Thoracic aorta endothelial cell (primary cell): Measurements from ENCODE around the gene SSB. TPM values are rescaled to one million over a fixed set of nuclear protein-coding genes. Genes with fewer than 3 reads are reported as not detected.

ENCODE experiments used
- total RNA-seq: library from RNA; depleted of rRNA; stranded (reverse); fragments of >200 nt; gene quantifications from 2 replicates; pipeline ENCODE4 v1.2.3, GENCODE V29; 2012

SSB gene
- total RNA-seq = 171 and 181 TPM in 2 replicates

GRCh38 chr2:169798718-169799592 lies at the start of gene SSB:
SSB (plus strand) TSS chr2:169798871; CDS start chr2:169800961, 2,090 bp downstream.

DNA sequence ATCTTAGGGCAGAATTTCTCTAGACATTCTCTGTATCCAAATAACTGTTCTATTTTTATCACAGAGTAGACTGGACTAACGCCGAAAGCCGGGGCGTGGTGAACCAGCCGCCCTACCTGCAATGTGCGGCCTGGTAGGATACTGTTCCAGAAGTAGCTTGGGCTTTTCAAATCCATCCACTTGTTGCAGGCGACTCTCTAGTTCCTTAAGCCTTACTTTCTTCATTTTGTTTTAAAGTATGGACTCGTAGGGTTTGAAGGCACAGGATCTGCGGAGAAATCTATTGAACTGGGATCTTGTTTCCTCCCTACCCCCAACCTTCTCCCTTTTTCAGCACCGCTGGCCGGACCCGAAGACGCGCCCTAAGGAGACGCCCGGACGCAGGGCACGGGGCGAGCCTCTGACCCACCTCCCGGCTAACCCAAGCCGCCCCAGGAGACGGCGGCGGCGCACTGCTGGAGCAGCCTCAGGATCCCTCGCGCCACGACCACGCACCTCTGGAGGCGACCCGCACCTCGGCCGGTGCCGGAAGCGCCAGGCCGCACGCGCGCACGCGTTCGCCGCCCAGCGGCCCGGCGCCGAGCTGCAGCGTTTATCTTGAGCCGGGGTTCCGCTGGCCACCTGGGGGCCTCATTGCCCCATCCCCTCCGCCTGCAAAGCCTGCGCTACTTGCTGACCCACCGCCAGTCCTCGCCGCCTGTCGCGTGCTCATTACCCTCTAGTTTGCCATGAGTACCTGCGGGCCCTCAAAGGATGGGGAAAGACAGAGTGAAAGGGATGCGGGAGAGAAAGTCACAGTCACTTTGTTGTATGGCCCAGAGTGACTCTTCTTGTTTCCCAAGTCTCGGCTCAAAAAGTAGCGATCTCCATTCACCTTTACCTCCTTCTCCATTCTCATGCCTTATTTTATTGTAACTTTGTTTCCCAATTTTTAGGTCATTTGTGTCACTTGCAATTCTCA lies 26.0 kb downstream of the SSB start, which contains the start of gene METTL5:
METTL5 (minus strand) TSS at position 533 of the 961 bp plus-strand sequence; CDS start at position 225, 308 bp downstream.

GRCh38 chr2:169827272-169828140 lies 28.8 kb downstream of the SSB start, which contains the start of gene UBR3:
UBR3 (plus strand) TSS chr2:169827454; CDS start chr2:169827508, 54 bp downstream.

Other genes starting within 250 kb of the SSB start
- 31.9 and 43.7 TPM in 2 replicates for gene FASTKD1, start 225.0 kb upstream of the SSB start, total RNA-seq
- 36.6 and 39.6 TPM in 2 replicates for gene PPIG, start 214.5 kb upstream of the SSB start, total RNA-seq
- gene CFAP210, start 104.5 kb upstream of the SSB start, total RNA-seq = not detected in 2 replicates
- gene PHOSPHO2, start 104.4 kb upstream of the SSB start, total RNA-seq = 1.9 and 3.7 TPM in 2 replicates
- gene KLHL23, start 65.0 kb upstream of the SSB start, total RNA-seq = 12.0 and 14.7 TPM in 2 replicates
- gene METTL5, start 26.0 kb downstream of the SSB start, total RNA-seq = 58.8 and 62.8 TPM in 2 replicates
- 66.2 and 73.7 TPM in 2 replicates for gene UBR3, start 28.6 kb downstream of the SSB start, total RNA-seq